Sciatic nerve (tissue), 2 donors: ENCODE measurements around the gene ARSK. TPM values are rescaled to one million over a fixed set of nuclear protein-coding genes. Genes with fewer than 3 reads are reported as not detected.
"Not testable (repeated sequence)": the region's sequence is repeated elsewhere in the genome, so short reads cannot be mapped to it uniquely, and the experiment has no call there.

Experiments used
- ATAC-seq: fragments of 200-7000 bp; cut with Tn5 transposase; one replicate; pipeline ENCODE4 v1.9.1; 2020; ENCODE audit warnings: mild to moderate bottlenecking, moderate library complexity
- DNase-seq: peaks from one replicate; pipeline ENCODE4 v3.0.0-alpha.2; 2020; ENCODE audit warnings: low spot score
- intact Hi-C: fragments of 100-400 bp; cut with DNase I; formaldehyde crosslinking; loops from one replicate; pipeline ENCODE4 v1.14.2; 2022
- total RNA-seq: library from RNA; stranded (reverse); fragmentation: NEBNext Ultra II Directional; extraction: Animal tissue kit (Norgen Biotek cat#: 25700); gene quantifications from one replicate; pipeline ENCODE4 v1.2.1, GENCODE V29; 2021
- donor health status: DM: no; HTN: no; CAD: no.
- donor health status: DM: no; HTN: no; CAD: no.

ARSK gene
- total RNA-seq, 1 donor from 2014 or later = 6.9 TPM

- intact Hi-C loops = no loop called here
- no peak for ATAC-seq
- no peak for DNase-seq
Measured at GRCh38 chr5:95617057-95617456, 62.2 kb downstream of the ARSK start.

GRCh38 chr5:95619096-95619495, 64.2 kb downstream of the ARSK start:
- ATAC-seq (no peak), DNase-seq (no peak)

GRCh38 chr5:95619514-95620029, 64.7 kb downstream of the ARSK start:
- DNase-seq (no peak), ATAC-seq (peak; percentile 54)
- intact Hi-C loops = no loop called here

More at GRCh38 chr5:95619096-95619495, 64.2 kb downstream of the ARSK start:
- intact Hi-C loops = no loop called here

- intact Hi-C loops = no loop called here
- ATAC-seq (peak; percentile 67), DNase-seq (peak; percentile 62)
Measured at GRCh38 chr5:95620030-95620869, 65.3 kb downstream of the ARSK start, which contains the start of gene GPR150. Gene GPR150 (plus strand): TSS chr5:95620087. CDS start chr5:95620276, 189 bp downstream.

- intact Hi-C loops = no loop called here
- DNase-seq (peak; percentile 58), ATAC-seq (peak; percentile 55)
Measured at GRCh38 chr5:95620870-95621838, 66.3 kb downstream of the ARSK start.

GRCh38 chr5:95621839-95622629, 67.1 kb downstream of the ARSK start:
- intact Hi-C loops = no loop called here
- no peak for DNase-seq
- ATAC-seq = no peak

GRCh38 chr5:95623706-95624105, 68.8 kb downstream of the ARSK start:
- ATAC-seq (no peak), DNase-seq (no peak)
- intact Hi-C loops = no loop called here

- ATAC-seq = no peak
- intact Hi-C loops = no loop called here
Measured at GRCh38 chr5:95624368-95624767, 69.5 kb downstream of the ARSK start.

GRCh38 chr5:95626701-95627100, 71.8 kb downstream of the ARSK start:
- ATAC-seq (no peak), DNase-seq (no peak)
- intact Hi-C loops = no loop called here

More at GRCh38 chr5:95624368-95624767, 69.5 kb downstream of the ARSK start:
- DNase-seq = no peak

- ATAC-seq (no peak), DNase-seq (no peak)
- intact Hi-C loops = no loop called here
Measured at GRCh38 chr5:95627971-95628810, 73.3 kb downstream of the ARSK start.

GRCh38 chr5:95628933-95629332, 74.0 kb downstream of the ARSK start:
- no peak for ATAC-seq
- DNase-seq = no peak
- intact Hi-C loops = no loop called here

- intact Hi-C loops = no loop called here
- no peak for DNase-seq
- ATAC-seq = no peak
Measured at GRCh38 chr5:95630394-95630917, 75.6 kb downstream of the ARSK start.

GRCh38 chr5:95631255-95631958, 76.5 kb downstream of the ARSK start:
- no peak for ATAC-seq

GRCh38 chr5:95631991-95632675, 77.2 kb downstream of the ARSK start:
- no peak for DNase-seq
- ATAC-seq = peak; percentile 55
- intact Hi-C loops = no loop called here

More at GRCh38 chr5:95631255-95631958, 76.5 kb downstream of the ARSK start:
- no peak for DNase-seq
- intact Hi-C loops = no loop called here

GRCh38 chr5:95632942-95633341, 78.0 kb downstream of the ARSK start:
- ATAC-seq, DNase-seq, intact Hi-C loops: not testable (repeated sequence)

- intact Hi-C loops = no loop called here
- ATAC-seq (no peak), DNase-seq (no peak)
Measured at GRCh38 chr5:95633671-95634070, 78.8 kb downstream of the ARSK start.
